Tibial artery (tissue), 4 donors: Measurements from ENCODE around the gene MGMT.

Experiments
- DNase-seq, 2 donors: peaks; one replicate each; pipeline ENCODE4 v3.0.0-alpha.2; 2019
- H3K27ac ChIP-seq, 2 donors: fragments of 200-600 bp; sonication (generic) in 1 of 2; 1 replicate in 1 of 2; 2 replicates in 1 of 2; pipeline ENCODE4 v1.5.1; 2018 to 2019; ENCODE audit warnings: mild to moderate bottlenecking in 1 of 2
- H3K27me3 ChIP-seq, 2 donors: fragments of 200-600 bp; sonication (generic) in 1 of 2; one replicate each; pipeline versions ENCODE4 v1.5.1 to v1.6.0; 2016 to 2019
- H3K36me3 ChIP-seq, 3 donors: fragments of 200-600 bp; sonication (generic) in 2 of 3; one replicate each; pipeline ENCODE4 v1.5.1; 2016 to 2019; ENCODE audit warnings: mild to moderate bottlenecking in 2 of 3
- H3K4me1 ChIP-seq, 4 donors: fragments of 200-600 bp; sonication (generic) in 2 of 4; 1 replicate in 3 of 4; 2 replicates in 1 of 4; pipeline ENCODE4 v1.5.1; 2016 to 2019
- H3K4me3 ChIP-seq, 2 donors: fragments of 200-600 bp; sonication (generic) in 1 of 2; 1 replicate in 1 of 2; 2 replicates in 1 of 2; pipeline ENCODE4 v1.5.1; 2018 to 2019; ENCODE audit warnings: mild to moderate bottlenecking in 2 of 2
- H3K9me3 ChIP-seq, 3 donors: fragments of 200-600 bp; sonication (generic) in 1 of 3; one replicate each; pipeline ENCODE4 v1.5.1; 2016 to 2019
- CTCF ChIP-seq, 2 experiments: fragments of 200-600 bp in 1 of 2; fragments of 450-650 bp in 1 of 2; IDR thresholded peaks; one replicate each; pipeline ENCODE4 v1.5.1; 2017 to 2019; ENCODE audit warnings: antibody characterized with exemption in 2 of 2, mild to moderate bottlenecking in 1 of 2, moderate library complexity in 1 of 2
- intact Hi-C: fragments of 100-400 bp; cut with DNase I; formaldehyde crosslinking; loops from one replicate; pipeline ENCODE4 v1.15.0; 2023; ENCODE audit warnings: low total_unique reads

The MGMT gene

DNA sequence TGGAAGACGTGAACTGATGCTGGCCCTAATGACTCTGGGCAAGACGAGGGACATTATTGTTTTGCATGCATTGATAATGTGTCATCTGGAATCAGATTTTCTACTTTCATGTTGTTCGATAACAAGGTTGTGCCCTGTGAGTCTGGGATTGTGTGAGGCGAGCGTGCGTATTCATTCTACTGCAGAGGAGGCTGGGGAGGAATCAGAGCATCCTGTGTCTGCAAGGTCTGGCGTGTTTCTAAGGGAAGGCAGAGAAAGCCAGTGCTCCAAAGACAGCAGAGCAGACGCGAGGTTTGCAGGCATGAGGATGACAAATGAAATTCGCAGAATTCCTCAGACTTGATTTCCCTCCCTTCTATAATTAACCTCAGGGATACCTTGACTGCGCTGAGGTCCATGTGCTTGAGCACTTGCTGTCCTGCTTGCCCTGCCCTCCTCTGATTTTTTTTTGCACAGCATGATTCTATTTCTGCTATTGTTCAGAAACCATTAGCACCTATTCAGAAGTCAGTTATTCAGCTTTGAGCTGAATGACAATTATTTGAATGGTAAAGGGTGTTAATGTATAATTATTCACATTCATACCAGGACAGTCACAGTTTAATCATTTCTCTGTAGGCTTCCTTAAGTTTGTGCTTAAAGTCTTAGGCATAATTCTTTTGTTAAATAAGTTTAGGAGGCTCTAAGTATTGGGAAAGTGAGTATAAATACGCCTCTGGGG is 263.4 kb downstream of the MGMT start:
- no peaks in the 10 kb centered on the region for H3K27me3 ChIP-seq
- no peak overlapping the region for H3K4me3 ChIP-seq
- no peak for DNase-seq
- H3K9me3 ChIP-seq, result peaks cover 0 to 17% (median 3%) of the 10 kb centered on the region in 3 donors
- no peaks in the 10 kb centered on the region for H3K36me3 ChIP-seq
- intact Hi-C loops, result no loop called here
- no peak for TF ChIP-seq CTCF (IDR thresholded peaks at IDR 0.05)
- no peaks in the 10 kb centered on the region for H3K4me1 ChIP-seq
- no peak overlapping the region for H3K27ac ChIP-seq

GRCh38 chr10:129730993-129731325 is 263.9 kb downstream of the MGMT start:
- H3K36me3 ChIP-seq, result no peaks in the 10 kb centered on the region
- H3K4me3 ChIP-seq, result no peak overlapping the region
- H3K4me1 ChIP-seq, result no peaks in the 10 kb centered on the region
- no peak for TF ChIP-seq CTCF (IDR thresholded peaks at IDR 0.05)
- DNase-seq, result no peak
- peaks cover 0 to 17% (median 3%) of the 10 kb centered on the region in 3 donors for H3K9me3 ChIP-seq
- H3K27me3 ChIP-seq, result no peaks in the 10 kb centered on the region
- intact Hi-C loops, result no loop called here
- no peak overlapping the region for H3K27ac ChIP-seq

- intact Hi-C loops, result no loop called here
- H3K4me3 ChIP-seq, result no peak overlapping the region
- no peaks in the 10 kb centered on the region for H3K27me3 ChIP-seq
- no peaks in the 10 kb centered on the region for H3K4me1 ChIP-seq
- DNase-seq, result peak in 1 of 2 donors; percentile 42
- H3K36me3 ChIP-seq, result no peaks in the 10 kb centered on the region
- no peak overlapping the region for H3K27ac ChIP-seq
- no peak for TF ChIP-seq CTCF (IDR thresholded peaks at IDR 0.05)
- peaks cover 0 to 2% (median 0%) of the 10 kb centered on the region in 3 donors for H3K9me3 ChIP-seq
Observed at GRCh38 chr10:129740532-129741279, 273.7 kb downstream of the MGMT start.

- peak in 1 of 2 donors; percentile 11 for DNase-seq
Observed at GRCh38 chr10:129741280-129741977, 274.4 kb downstream of the MGMT start.

More at GRCh38 chr10:129741280-129741977, 274.4 kb downstream of the MGMT start:
- peaks cover 0 to 5% (median under 1%) of the 10 kb centered on the region in 3 donors for H3K9me3 ChIP-seq
- no peaks in the 10 kb centered on the region for H3K36me3 ChIP-seq
- no peak for TF ChIP-seq CTCF (IDR thresholded peaks at IDR 0.05)
- H3K4me3 ChIP-seq, result no peak overlapping the region
- no peaks in the 10 kb centered on the region for H3K4me1 ChIP-seq
- no peaks in the 10 kb centered on the region for H3K27me3 ChIP-seq
- no peak overlapping the region for H3K27ac ChIP-seq
- intact Hi-C loops, result no loop called here
